Mesenchymal stem cell (in vitro differentiated cells and primary cell): Measurements from ENCODE around the gene ZNF532.

ENCODE experiments used
- DNase-seq: peaks from one replicate; pipeline ENCODE4 v3.0.0-alpha.2; 2013
- H2AFZ ChIP-seq: one replicate; pipeline ENCODE4 v1.6.1; 2013; ENCODE audit warnings: low read depth, mild to moderate bottlenecking, control low read depth, inconsistent platforms, low read length, moderate library complexity
- H2AK5ac ChIP-seq: 2 replicates; pipeline ENCODE4 v1.6.1; 2013; ENCODE audit warnings: low read length, moderate library complexity, mild to moderate bottlenecking, inconsistent platforms; ENCODE audit not compliant: severe bottlenecking
- H2BK120ac ChIP-seq: one replicate; pipeline ENCODE4 v1.6.1; 2013; ENCODE audit warnings: low read depth, mild to moderate bottlenecking, inconsistent platforms, low read length, moderate library complexity
- H2BK12ac ChIP-seq, 2 experiments: one replicate each; pipeline ENCODE4 v1.6.1; 2013; ENCODE audit warnings: inconsistent platforms in 2 of 2, low read length in 2 of 2, mild to moderate bottlenecking in 2 of 2, moderate library complexity in 2 of 2, control low read depth in 1 of 2
- H2BK15ac ChIP-seq: one replicate; pipeline ENCODE4 v1.6.1; 2013; ENCODE audit warnings: mild to moderate bottlenecking, low read depth, inconsistent platforms; ENCODE audit not compliant: poor library complexity, severe bottlenecking
- H2BK5ac ChIP-seq: 2 replicates; pipeline ENCODE4 v1.6.1; 2013; ENCODE audit warnings: low read depth, mild to moderate bottlenecking, low read length, control low read depth, inconsistent platforms; ENCODE audit not compliant: poor library complexity, severe bottlenecking
- H3K14ac ChIP-seq, 2 experiments: one replicate each; pipeline ENCODE4 v1.6.1; 2013; ENCODE audit warnings: inconsistent platforms in 2 of 2, low read length in 2 of 2, control low read depth in 1 of 2, mild to moderate bottlenecking in 1 of 2, moderate library complexity in 1 of 2
- H3K18ac ChIP-seq, 2 experiments: one replicate each; pipeline ENCODE4 v1.6.1; 2013; ENCODE audit warnings: inconsistent platforms in 2 of 2, low read length in 2 of 2, control low read depth in 1 of 2, low read depth in 1 of 2, mild to moderate bottlenecking in 1 of 2
- H3K23ac ChIP-seq, 2 experiments: one replicate each; pipeline ENCODE4 v1.6.1; 2013; ENCODE audit warnings: inconsistent platforms in 2 of 2, low read length in 2 of 2, mild to moderate bottlenecking in 2 of 2, moderate library complexity in 2 of 2, control low read depth in 1 of 2
- H3K27ac ChIP-seq: 2 replicates; pipeline ENCODE4 v1.5.1; 2013; ENCODE audit warnings: mild to moderate bottlenecking, moderate library complexity, low read length, control low read depth, inconsistent platforms; ENCODE audit not compliant: poor library complexity, severe bottlenecking
- H3K27me3 ChIP-seq, 2 experiments: 2 replicates each; pipeline versions ENCODE4 v1.6.1 to v1.7.0; 2013; ENCODE audit warnings: low read length in 2 of 2, mild to moderate bottlenecking in 2 of 2, moderate library complexity in 2 of 2, control low read depth in 1 of 2, inconsistent platforms in 1 of 2; ENCODE audit not compliant: control insufficient read depth in 1 of 2, insufficient read depth in 1 of 2
- H3K36me3 ChIP-seq, 2 experiments: 2 replicates each; pipeline versions ENCODE4 v1.6.1 to v1.7.0; 2013; ENCODE audit warnings: low read length in 2 of 2, control low read depth in 1 of 2, inconsistent platforms in 1 of 2, low read depth in 1 of 2, mild to moderate bottlenecking in 1 of 2; ENCODE audit not compliant: insufficient read depth in 2 of 2, control insufficient read depth in 1 of 2
- H3K4ac ChIP-seq, 2 experiments: one replicate each; pipeline ENCODE4 v1.6.1; 2013; ENCODE audit warnings: inconsistent platforms in 2 of 2, low read length in 2 of 2, mild to moderate bottlenecking in 2 of 2, moderate library complexity in 2 of 2, control low read depth in 1 of 2, low read depth in 1 of 2
- H3K4me1 ChIP-seq: 2 replicates; pipeline ENCODE4 v1.6.1; 2013; ENCODE audit warnings: low read depth, low read length, control low read depth; ENCODE audit not compliant: control insufficient read depth, insufficient read depth
- H3K4me2 ChIP-seq: 2 replicates; pipeline ENCODE4 v1.6.1; 2013; ENCODE audit warnings: low read length, mild to moderate bottlenecking, inconsistent platforms; ENCODE audit not compliant: poor library complexity, severe bottlenecking
- H3K4me3 ChIP-seq, 2 experiments: 2 replicates each; pipeline versions ENCODE4 v1.5.1 to v1.7.0; 2013; ENCODE audit warnings: low read length in 2 of 2, mild to moderate bottlenecking in 2 of 2, control low read depth in 1 of 2, low read depth in 1 of 2; ENCODE audit not compliant: insufficient read depth in 1 of 2
- H3K79me1 ChIP-seq: replicated peaks from 2 replicates; pipeline ENCODE4 v1.6.1; 2013; ENCODE audit warnings: mild to moderate bottlenecking, control low read depth, low read length, inconsistent platforms; ENCODE audit not compliant: poor library complexity, severe bottlenecking
- H3K9ac ChIP-seq: 2 replicates; pipeline ENCODE4 v1.7.0; 2013; ENCODE audit warnings: mild to moderate bottlenecking, low read length, moderate library complexity
- H3K9me3 ChIP-seq: 2 replicates; pipeline ENCODE4 v1.7.0; 2013; ENCODE audit warnings: mild to moderate bottlenecking, low read length; ENCODE audit not compliant: control insufficient read depth
- H4K8ac ChIP-seq: one replicate; pipeline ENCODE4 v1.6.1; 2013; ENCODE audit warnings: inconsistent platforms, mild to moderate bottlenecking, low read length, moderate library complexity
- H4K91ac ChIP-seq: one replicate; pipeline ENCODE4 v1.6.1; 2013; ENCODE audit warnings: mild to moderate bottlenecking, low read length, inconsistent platforms
- WGBS: methylation state at CpG from one replicate; pipeline ENCODE4 v1.1.7; 2013; ENCODE audit warnings: mixed read lengths; 5-methylcytosine and 5-hydroxymethylcytosine counted together

ZNF532 gene

DNA sequence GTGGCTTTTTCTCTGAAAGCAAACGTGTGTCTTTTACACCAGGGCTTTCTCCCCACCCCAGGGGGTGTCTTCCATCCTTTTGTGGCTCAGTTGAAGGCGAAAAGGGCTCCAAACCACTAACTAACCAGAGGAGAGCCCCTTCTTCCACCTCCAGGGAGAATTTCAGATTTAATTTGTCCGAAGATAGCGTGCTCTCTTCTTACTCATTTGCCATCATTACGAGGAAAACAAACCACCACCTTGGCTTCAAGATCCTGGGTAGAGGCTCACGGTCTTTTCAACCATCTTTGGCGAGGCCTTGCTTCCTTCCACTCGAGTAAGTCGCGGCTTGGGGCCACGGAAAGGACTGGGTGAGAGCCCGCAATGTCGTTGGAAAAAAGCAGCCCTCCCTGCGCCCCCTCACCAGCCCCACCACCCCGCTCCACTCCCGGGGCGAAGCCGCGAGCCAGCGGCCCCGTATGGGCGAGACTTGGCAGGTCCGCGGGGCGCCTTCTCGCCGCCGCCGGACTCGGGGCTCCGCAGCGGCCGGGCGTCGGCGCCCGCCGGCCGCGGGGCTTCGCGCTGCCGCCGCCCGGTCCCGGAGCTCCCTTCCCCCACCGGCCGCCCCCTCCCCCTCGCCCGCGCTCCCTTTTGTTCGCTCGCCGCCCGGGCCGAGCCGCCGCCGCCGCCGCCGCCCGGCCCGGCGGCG, 1.7 kb upstream of the ZNF532 start:
- peak overlapping the region; percentile 74 for H4K8ac ChIP-seq

DNA sequence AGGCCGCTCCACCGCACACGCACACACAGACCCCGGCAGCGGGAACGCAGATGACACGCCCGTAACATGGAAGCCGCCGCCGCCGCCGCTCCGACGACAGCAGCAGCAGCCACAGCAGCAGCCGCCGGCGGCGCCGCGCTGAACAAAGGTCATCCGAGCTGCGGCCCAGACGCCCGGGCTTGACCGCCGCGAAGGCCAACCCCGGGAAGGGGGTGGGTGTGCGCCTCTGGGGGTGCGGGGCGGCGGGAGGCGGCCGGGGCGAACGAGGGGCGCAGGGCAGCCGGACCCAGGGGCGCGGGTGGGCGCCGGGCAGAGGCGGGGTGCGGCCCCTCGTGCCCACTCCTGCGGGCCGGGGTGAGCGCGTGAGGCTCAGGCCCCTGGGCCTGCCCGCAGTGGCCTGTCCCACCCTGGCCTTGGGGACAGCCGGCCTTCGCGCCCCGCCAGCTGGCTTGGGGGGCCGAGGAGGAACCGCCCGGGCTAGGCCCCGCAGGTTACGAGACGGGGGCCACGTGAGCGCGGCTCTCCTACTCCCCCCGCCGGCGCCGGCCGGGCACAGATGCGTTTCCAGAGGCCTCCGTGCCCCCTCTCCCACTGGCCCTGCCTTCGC, 1.0 kb upstream of the ZNF532 start:
- DNase-seq, result peak; percentile 64
- Histone ChIP-seq H4K91ac (peak overlapping the region; percentile 100), H2BK120ac (peak overlapping the region; percentile 100), H3K9ac (peak overlapping the region; percentile 87), H2AK5ac (no peak overlapping the region), H3K4ac (peak overlapping the region; percentile 82 to 99), H2AFZ (peak overlapping the region; percentile 32), H4K8ac (peak overlapping the region; percentile 99), H3K79me1 (peaks cover 8% of the 10 kb centered on the region), H3K27ac (no peak overlapping the region), H2BK15ac (peak overlapping the region; percentile 99), H3K4me1 (peaks cover 14% of the 10 kb centered on the region), H3K9me3 (no peaks in the 10 kb centered on the region), H3K4me2 (peak overlapping the region; percentile 64), H3K27me3 (no peaks in the 10 kb centered on the region), H2BK12ac (peak overlapping the region; percentile 40 to 45), H2BK5ac (peak overlapping the region; percentile 67), H3K23ac (peak overlapping the region; percentile 6 to 68), H3K4me3 (peak overlapping the region; percentile 48 to 60), H3K18ac (peak overlapping the region; percentile 91 to 97), H3K14ac (peak overlapping the region in 1 of 2 experiments; percentile 68), H3K36me3 (peaks cover 9 to 30% of the 10 kb centered on the region in 2 experiments)
- WGBS, result 1% methylated on average over 45 of the region's 72 CpGs

More for the DNA sequence above, 1.7 kb upstream of the ZNF532 start:
- Histone ChIP-seq H2BK15ac (peak overlapping the region; percentile 99), H3K9ac (peak overlapping the region; percentile 95), H3K9me3 (no peaks in the 10 kb centered on the region), H2AK5ac (peak overlapping the region; percentile 81), H3K4ac (peak overlapping the region; percentile 79 to 91), H3K18ac (peak overlapping the region; percentile 91 to 95), H4K91ac (peak overlapping the region; percentile 100), H3K27me3 (no peaks in the 10 kb centered on the region), H2AFZ (peak overlapping the region; percentile 11), H2BK12ac (peak overlapping the region; percentile 55 to 62), H3K36me3 (peaks cover 6 to 23% of the 10 kb centered on the region in 2 experiments), H3K23ac (peak overlapping the region in 1 of 2 experiments; percentile 47), H3K4me2 (peak overlapping the region; percentile 77), H3K4me1 (peaks cover 14% of the 10 kb centered on the region), H2BK5ac (peak overlapping the region; percentile 58), H3K4me3 (peak overlapping the region; percentile 60 to 72), H3K79me1 (peaks cover 4% of the 10 kb centered on the region), H2BK120ac (peak overlapping the region; percentile 100), H3K14ac (peak overlapping the region in 1 of 2 experiments; percentile 61), H3K27ac (peak overlapping the region; percentile 74)
- 1% methylated on average over 28 of the region's 66 CpGs for WGBS
- peak; percentile 69 for DNase-seq

- Histone ChIP-seq H2BK12ac (peak overlapping the region in 1 of 2 experiments; percentile 55), H3K9me3 (no peaks in the 10 kb centered on the region), H3K4me1 (peaks cover 14% of the 10 kb centered on the region), H3K27me3 (no peaks in the 10 kb centered on the region), H3K9ac (peak overlapping the region; percentile 87), H3K36me3 (peaks cover 9 to 42% of the 10 kb centered on the region in 2 experiments), H2BK15ac (no peak overlapping the region), H3K23ac (no peak overlapping the region), H4K91ac (peak overlapping the region; percentile 100), H3K18ac (peak overlapping the region; percentile 79 to 93), H3K79me1 (peaks cover 11% of the 10 kb centered on the region), H3K14ac (peak overlapping the region in 1 of 2 experiments; percentile 92), H3K4me3 (peak overlapping the region in 1 of 2 experiments; percentile 74), H3K27ac (peak overlapping the region; percentile 77), H2AFZ (no peak overlapping the region), H2AK5ac (peak overlapping the region; percentile 42), H3K4me2 (peak overlapping the region; percentile 64), H2BK120ac (peak overlapping the region; percentile 100), H4K8ac (peak overlapping the region; percentile 99), H3K4ac (peak overlapping the region; percentile 82 to 99), H2BK5ac (no peak overlapping the region)
- DNase-seq, result no peak
- 49% methylated on average over 4 of the region's 4 CpGs for WGBS
Observed at GRCh38 chr18:58865033-58865590, 435 bp downstream of the ZNF532 start.

DNA sequence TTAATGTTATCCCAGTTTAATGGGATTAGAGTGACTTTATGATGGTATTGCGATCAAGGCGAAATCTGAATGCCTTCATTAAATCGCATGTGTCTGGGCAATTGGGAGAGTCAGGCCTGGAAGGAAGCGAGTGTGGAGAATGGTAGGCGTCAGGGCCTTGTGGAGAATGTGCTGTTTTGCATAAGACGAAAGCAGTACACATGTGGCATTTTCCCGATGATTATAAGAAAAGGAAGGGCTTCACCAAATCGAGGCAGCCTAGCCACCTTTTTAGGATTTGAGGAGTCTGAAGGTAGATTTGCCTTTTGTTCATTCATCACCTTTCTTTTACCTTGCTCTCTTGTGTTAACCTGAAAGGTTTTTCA, 1.0 kb downstream of the ZNF532 start:
- H4K8ac ChIP-seq, result peak overlapping the region; percentile 56
- peaks cover 19% of the 10 kb centered on the region for H3K4me1 ChIP-seq
- no peak for DNase-seq
- no peak overlapping the region for H2AK5ac ChIP-seq
- no peak overlapping the region for H2AFZ ChIP-seq
- no peaks in the 10 kb centered on the region for H3K9me3 ChIP-seq
- H2BK120ac ChIP-seq, result no peak overlapping the region
- H3K79me1 ChIP-seq, result peaks cover 13% of the 10 kb centered on the region
- H4K91ac ChIP-seq, result peak overlapping the region; percentile 28
- H2BK5ac ChIP-seq, result no peak overlapping the region
- H3K4me3 ChIP-seq, result peak overlapping the region in 1 of 2 experiments; percentile 74
- H3K4ac ChIP-seq, result peak overlapping the region in 1 of 2 experiments; percentile 9
- no peak overlapping the region for H2BK12ac ChIP-seq
- H3K4me2 ChIP-seq, result no peak overlapping the region
- peaks cover 13 to 47% of the 10 kb centered on the region in 2 experiments for H3K36me3 ChIP-seq
- no peak overlapping the region for H3K23ac ChIP-seq
- H2BK15ac ChIP-seq, result no peak overlapping the region
- 94% methylated on average over 8 of the region's 8 CpGs for WGBS
- no peak overlapping the region for H3K14ac ChIP-seq
- H3K27me3 ChIP-seq, result no peaks in the 10 kb centered on the region
- H3K27ac ChIP-seq, result no peak overlapping the region
- peak overlapping the region; percentile 87 for H3K9ac ChIP-seq
- peak overlapping the region in 1 of 2 experiments; percentile 22 for H3K18ac ChIP-seq
